ENCODE results near the gene GP5.

DNA sequence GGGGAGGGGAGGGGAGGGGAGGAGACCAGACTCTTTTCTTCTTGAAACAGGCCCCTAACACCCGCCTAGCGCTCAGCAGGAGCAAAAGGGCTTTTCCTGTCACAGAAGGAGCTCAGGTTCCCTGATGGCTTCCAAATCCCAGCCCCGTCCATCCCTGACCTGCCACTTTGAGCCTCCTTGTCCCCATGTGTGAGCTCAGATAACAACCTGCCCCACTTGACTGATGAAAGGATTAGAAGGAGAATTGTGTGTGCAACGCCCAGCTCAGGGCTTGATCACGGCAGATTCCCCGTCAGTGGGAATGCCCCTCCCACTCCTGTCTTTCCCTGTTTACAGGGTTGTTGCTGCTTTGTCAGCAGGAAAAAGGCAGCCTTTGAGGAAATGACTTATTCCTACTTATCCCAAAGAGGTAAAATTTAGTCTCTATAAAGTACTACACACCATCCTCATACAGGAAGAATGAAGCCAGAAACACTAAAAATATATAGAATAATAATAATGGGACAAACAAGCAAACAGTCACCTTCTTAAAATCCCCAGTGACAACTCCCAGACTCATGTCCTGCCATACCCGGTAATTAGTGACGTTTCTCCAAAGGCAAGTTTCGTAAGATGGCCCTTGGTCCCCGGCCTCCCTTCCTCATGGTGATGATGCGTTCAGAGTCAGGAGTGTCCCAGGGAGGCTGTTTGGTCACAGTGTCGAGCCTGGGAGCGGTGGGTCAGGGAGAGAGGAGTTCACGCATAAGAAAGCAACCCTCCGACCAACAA lies 23.4 kb downstream of the GP5 start:
- TF ChIP-seq, protein P1, sequence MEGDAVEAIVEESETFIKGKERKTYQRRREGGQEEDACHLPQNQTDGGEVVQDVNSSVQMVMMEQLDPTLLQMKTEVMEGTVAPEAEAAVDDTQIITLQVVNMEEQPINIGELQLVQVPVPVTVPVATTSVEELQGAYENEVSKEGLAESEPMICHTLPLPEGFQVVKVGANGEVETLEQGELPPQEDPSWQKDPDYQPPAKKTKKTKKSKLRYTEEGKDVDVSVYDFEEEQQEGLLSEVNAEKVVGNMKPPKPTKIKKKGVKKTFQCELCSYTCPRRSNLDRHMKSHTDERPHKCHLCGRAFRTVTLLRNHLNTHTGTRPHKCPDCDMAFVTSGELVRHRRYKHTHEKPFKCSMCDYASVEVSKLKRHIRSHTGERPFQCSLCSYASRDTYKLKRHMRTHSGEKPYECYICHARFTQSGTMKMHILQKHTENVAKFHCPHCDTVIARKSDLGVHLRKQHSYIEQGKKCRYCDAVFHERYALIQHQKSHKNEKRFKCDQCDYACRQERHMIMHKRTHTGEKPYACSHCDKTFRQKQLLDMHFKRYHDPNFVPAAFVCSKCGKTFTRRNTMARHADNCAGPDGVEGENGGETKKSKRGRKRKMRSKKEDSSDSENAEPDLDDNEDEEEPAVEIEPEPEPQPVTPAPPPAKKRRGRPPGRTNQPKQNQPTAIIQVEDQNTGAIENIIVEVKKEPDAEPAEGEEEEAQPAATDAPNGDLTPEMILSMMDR (IDR thresholded peaks at IDR 0.05; ENCODE audit: borderline replicate concordance, extremely low read depth, low read length, poor library complexity, severe bottlenecking) = no peak
- TF ChIP-seq EZH2 (IDR thresholded peaks at IDR 0.05; ENCODE audit: borderline replicate concordance, low read depth, low read length, severe bottlenecking) = no peak
